Kidney (tissue), 14 donors: ENCODE data around the gene C11orf91. TPM values are rescaled to one million over a fixed set of nuclear protein-coding genes. Genes with fewer than 3 reads are reported as not detected.

ENCODE experiments used
- DNase-seq, 5 donors: peaks; one replicate each; pipeline ENCODE4 v3.0.0-alpha.2; 2013 to 2020
- FAIRE-seq: peaks from 2 replicates; lab custom pipeline; 2012; peaks lifted over from hg19 to GRCh38; lab: Jason Lieb, UNC
- H3K27ac ChIP-seq, 2 donors: one replicate each; pipeline ENCODE4 v1.7.0; 2013; ENCODE audit warnings: low read depth in 2 of 2, low read length in 2 of 2, inconsistent platforms in 1 of 2
- H3K27me3 ChIP-seq: one replicate; pipeline ENCODE4 v1.7.1; 2013; ENCODE audit warnings: low read length, inconsistent platforms; ENCODE audit not compliant: control insufficient read depth, insufficient read depth
- H3K36me3 ChIP-seq, 3 donors: one replicate each; pipeline versions ENCODE4 v1.7.0 to v1.7.1; 2013; ENCODE audit warnings: low read length in 3 of 3, control low read depth in 1 of 3, inconsistent platforms in 1 of 3; ENCODE audit not compliant: insufficient read depth in 3 of 3, control insufficient read depth in 2 of 3
- H3K4me1 ChIP-seq, 3 donors: one replicate each; pipeline versions ENCODE4 v1.7.0 to v1.7.1; 2013; ENCODE audit warnings: low read length in 3 of 3, inconsistent platforms in 1 of 3, low read depth in 1 of 3; ENCODE audit not compliant: control insufficient read depth in 2 of 3, insufficient read depth in 2 of 3
- H3K4me3 ChIP-seq, 3 donors: one replicate each; pipeline versions ENCODE4 v1.7.0 to v1.8.1; 2013; ENCODE audit warnings: low read length in 3 of 3, control low read depth in 1 of 3, inconsistent platforms in 1 of 3
- H3K9ac ChIP-seq, 3 donors: one replicate each; pipeline versions ENCODE4 v1.7.0 to v1.7.1; 2013; ENCODE audit warnings: low read length in 3 of 3, control low read depth in 1 of 3, inconsistent platforms in 1 of 3
- H3K9me3 ChIP-seq, 3 donors: one replicate each; pipeline versions ENCODE4 v1.7.0 to v1.7.1; 2013; ENCODE audit warnings: low read length in 3 of 3, control low read depth in 1 of 3, inconsistent platforms in 1 of 3; ENCODE audit not compliant: control insufficient read depth in 2 of 3, insufficient read depth in 1 of 3
- intact Hi-C: fragments of 100-400 bp; cut with DNase I; formaldehyde crosslinking; loops from one replicate; pipeline ENCODE4 v1.11.1; 2022
- polyA plus RNA-seq: library from polyadenylated mRNA; stranded (reverse); fragments of 350-450 nt; fragmentation: Illumina TruSeq; extraction: RNeasy Lipid Tissue Mini Kit (QIAGEN cat#74804); gene quantifications from one replicate; pipeline ENCODE4 v1.2.3, GENCODE V29; 2014; ENCODE audit warnings: low read depth, low replicate concordance; ENCODE audit not compliant: insufficient read depth
- total RNA-seq: library from RNA; stranded (reverse); fragmentation: NEBNext Ultra II Directional; extraction: Animal tissue kit (Norgen Biotek cat#: 25700); gene quantifications from one replicate; pipeline ENCODE4 v1.2.1, GENCODE V29; 2021
- TF ChIP-seq, protein P1 (sequence below): IDR thresholded peaks from 3 replicates; pipeline ENCODE4 v1.5.1; 2012; ENCODE audit warnings: mild to moderate bottlenecking, moderate library complexity, borderline replicate concordance; ENCODE audit not compliant: insufficient read depth; ENCODE audit errors: extremely low read depth
- donor health status: control.
- donor health status: control.
- donor health status: control.
- donor health status: control.
- donor health status: control.
- donor health status: DM: yes; HTN: yes; CAD: no.
- donor health status: Normal renal cell carcinoma (clear cell type).

Gene C11orf91
- total and polyA plus RNA-seq, 2 donors from 2014 or later = not detected

DNA sequence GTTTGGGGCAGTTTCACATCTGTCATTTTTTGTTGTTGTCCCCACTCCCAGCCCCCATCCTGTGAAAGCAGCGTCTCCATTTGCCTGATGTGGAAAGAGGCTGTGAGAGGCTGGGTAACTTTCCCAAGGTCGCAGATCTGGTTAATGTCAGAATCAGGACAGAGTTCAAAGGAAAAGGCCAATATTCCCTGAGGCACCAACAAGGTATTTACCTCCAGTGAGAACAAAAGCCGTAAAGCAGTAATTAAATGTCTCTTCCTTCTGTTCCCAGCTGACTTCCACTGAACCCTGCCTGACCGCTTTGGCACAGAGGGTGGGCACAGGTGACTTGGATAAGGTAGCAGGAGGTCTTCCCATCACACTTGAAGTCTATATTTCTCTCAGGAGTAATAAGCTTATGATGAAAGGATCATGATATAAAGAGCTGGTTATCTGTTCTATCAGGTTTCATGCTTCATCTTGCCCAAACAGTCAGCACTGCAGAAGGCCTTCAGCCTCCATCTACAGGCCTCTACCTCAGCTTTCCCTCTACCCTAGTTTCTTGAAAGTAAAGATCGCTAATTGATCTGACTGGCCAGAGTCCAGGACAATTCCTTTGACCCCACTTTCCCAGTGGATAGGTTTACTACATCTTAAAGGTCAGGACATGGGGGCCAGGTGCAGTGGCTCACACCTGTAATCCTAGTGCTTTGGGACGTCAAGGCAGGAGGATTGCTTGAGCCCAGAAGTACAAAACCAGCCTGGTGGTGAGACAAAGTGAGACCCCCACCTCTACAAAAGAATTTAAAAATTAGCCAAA lies 9.4 kb downstream of the C11orf91 start:
- no peak for FAIRE-seq

DNA sequence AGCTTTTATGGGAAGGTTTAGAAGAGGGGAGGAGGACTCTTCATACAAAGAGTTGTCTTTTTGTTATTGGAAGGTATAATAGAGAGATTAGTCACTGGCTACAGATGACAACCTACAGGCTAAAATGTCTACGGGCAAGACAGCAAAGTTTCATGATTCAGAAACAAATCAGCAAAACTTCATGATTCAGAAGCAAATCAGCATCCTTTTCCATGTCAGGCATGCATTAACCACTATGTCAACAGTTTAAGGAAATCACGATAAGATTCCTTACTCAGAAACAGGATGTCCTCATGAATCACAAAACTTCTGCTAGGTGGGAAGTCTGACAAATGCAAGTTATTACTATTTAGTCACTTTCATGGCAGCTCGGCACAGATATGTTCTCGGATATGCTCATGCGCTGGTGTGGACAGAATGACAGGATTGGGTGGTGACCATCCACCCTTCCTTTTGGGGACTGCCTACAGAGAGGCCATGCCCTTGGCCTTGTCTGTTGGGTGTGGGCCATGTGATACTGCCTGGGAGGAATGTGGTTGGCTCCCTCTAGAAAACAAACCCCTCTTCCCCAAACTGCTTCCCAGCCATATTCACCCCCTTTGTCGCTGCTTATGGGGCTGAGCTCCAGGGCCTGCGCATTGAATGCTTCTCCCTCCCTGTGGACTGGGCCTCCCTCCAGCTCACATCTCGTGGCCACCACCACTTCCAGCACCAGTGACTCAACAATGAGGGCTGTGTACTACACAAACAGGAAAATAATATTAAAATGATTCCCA lies 10.1 kb downstream of the C11orf91 start:
- H3K9ac ChIP-seq = peak overlapping the region in 1 of 3 donors; percentile 67
- peak in 2 of 5 donors; percentile 37 to 87 for DNase-seq
- peak overlapping the region; percentile 91 to 96 for H3K27ac ChIP-seq
- no peak overlapping the region for H3K4me3 ChIP-seq
- FAIRE-seq = no peak
- intact Hi-C loops = no loop called here
- peaks cover 0 to 40% (median 33%) of the 10 kb centered on the region in 3 donors for H3K4me1 ChIP-seq
- TF ChIP-seq, protein P1, sequence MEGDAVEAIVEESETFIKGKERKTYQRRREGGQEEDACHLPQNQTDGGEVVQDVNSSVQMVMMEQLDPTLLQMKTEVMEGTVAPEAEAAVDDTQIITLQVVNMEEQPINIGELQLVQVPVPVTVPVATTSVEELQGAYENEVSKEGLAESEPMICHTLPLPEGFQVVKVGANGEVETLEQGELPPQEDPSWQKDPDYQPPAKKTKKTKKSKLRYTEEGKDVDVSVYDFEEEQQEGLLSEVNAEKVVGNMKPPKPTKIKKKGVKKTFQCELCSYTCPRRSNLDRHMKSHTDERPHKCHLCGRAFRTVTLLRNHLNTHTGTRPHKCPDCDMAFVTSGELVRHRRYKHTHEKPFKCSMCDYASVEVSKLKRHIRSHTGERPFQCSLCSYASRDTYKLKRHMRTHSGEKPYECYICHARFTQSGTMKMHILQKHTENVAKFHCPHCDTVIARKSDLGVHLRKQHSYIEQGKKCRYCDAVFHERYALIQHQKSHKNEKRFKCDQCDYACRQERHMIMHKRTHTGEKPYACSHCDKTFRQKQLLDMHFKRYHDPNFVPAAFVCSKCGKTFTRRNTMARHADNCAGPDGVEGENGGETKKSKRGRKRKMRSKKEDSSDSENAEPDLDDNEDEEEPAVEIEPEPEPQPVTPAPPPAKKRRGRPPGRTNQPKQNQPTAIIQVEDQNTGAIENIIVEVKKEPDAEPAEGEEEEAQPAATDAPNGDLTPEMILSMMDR = no peak
- no peaks in the 10 kb centered on the region for H3K36me3 ChIP-seq
- H3K27me3 ChIP-seq = no peaks in the 10 kb centered on the region
- no peaks in the 10 kb centered on the region for H3K9me3 ChIP-seq

More for the DNA sequence above, 9.4 kb downstream of the C11orf91 start:
- H3K9ac ChIP-seq = peak overlapping the region in 1 of 3 donors; percentile 67
- H3K4me1 ChIP-seq = peaks cover 0 to 40% (median 38%) of the 10 kb centered on the region in 3 donors
- DNase-seq = peak in 1 of 5 donors; percentile 26
- TF ChIP-seq, protein P1 = no peak
- intact Hi-C loops = no loop called here
- no peaks in the 10 kb centered on the region for H3K9me3 ChIP-seq
- peak overlapping the region; percentile 91 to 96 for H3K27ac ChIP-seq
- peak overlapping the region in 1 of 3 donors; percentile 3 for H3K4me3 ChIP-seq
- H3K27me3 ChIP-seq = no peaks in the 10 kb centered on the region
- no peaks in the 10 kb centered on the region for H3K36me3 ChIP-seq

DNA sequence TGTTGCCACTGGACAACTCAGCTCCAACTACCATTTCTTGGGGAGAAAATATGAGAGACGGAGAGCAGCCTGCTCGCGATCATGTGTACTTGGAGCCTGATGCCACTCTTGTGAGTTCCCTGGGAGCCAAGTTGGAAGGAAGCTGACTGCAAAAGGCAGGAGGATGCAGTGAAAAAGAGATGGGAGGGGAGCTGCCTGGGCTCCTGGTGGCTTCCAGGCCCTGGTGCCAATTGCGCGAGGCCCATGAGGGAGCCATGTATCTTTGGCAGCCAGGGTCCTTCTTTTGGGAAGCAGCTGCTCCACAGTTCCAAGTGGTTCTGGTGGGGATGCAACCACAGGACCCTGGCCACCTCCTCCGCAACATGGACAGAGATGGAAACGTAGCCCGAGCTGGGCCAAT lies 11.1 kb downstream of the C11orf91 start:
- H3K36me3 ChIP-seq = no peaks in the 10 kb centered on the region
- peaks cover 0 to 37% (median 29%) of the 10 kb centered on the region in 3 donors for H3K4me1 ChIP-seq
- no peaks in the 10 kb centered on the region for H3K27me3 ChIP-seq
- H3K9me3 ChIP-seq = no peaks in the 10 kb centered on the region
- TF ChIP-seq, protein P1 = no peak
- H3K27ac ChIP-seq = peak overlapping the region; percentile 0 to 96
- intact Hi-C loops = loop anchor here (10.0 kb wide), 1 partner anchor 325 kb away; no protein-coding TSS in a partner anchor
- H3K4me3 ChIP-seq = no peak overlapping the region
- FAIRE-seq (no peak), DNase-seq (no peak)
- no peak overlapping the region for H3K9ac ChIP-seq
